Pancreas (tissue), 10 donors: Measurements from ENCODE around the gene WARS2. TPM values are rescaled to one million over a fixed set of nuclear protein-coding genes. Genes with fewer than 3 reads are reported as not detected.

ENCODE experiments used
- ATAC-seq, 4 donors: fragments of 200-7000 bp; cut with Tn5 transposase; one replicate each; pipeline versions ENCODE4 v1.8.0 to v1.9.1; 2020; ENCODE audit warnings: mild to moderate bottlenecking in 4 of 4, moderate library complexity in 4 of 4
- DNase-seq, 6 donors: peaks; one replicate each; pipeline ENCODE4 v3.0.0-alpha.2; 2020
- FAIRE-seq: peaks from 2 replicates; lab custom pipeline; 2012; peaks lifted over from hg19 to GRCh38; lab: Jason Lieb, UNC
- H3K27ac ChIP-seq, 4 donors: fragments of 200-600 bp; sonication (generic); 1 replicate in 3 of 4; 2 replicates in 1 of 4; pipeline versions ENCODE4 v1.5.0 to v1.8.0; 2020
- H3K27me3 ChIP-seq, 4 donors: fragments of 200-600 bp; one replicate each; pipeline ENCODE4 v1.8.0; 2021
- H3K36me3 ChIP-seq, 3 donors: fragments of 200-600 bp; sonication (generic) in 1 of 3; one replicate each; pipeline versions ENCODE4 v1.5.0 to v1.8.0; 2020 to 2021
- H3K4me1 ChIP-seq, 3 donors: fragments of 200-600 bp; one replicate each; pipeline ENCODE4 v1.8.0; 2021
- H3K4me3 ChIP-seq, 4 donors: fragments of 200-600 bp; sonication (generic) in 2 of 4; one replicate each; pipeline versions ENCODE4 v1.5.0 to v1.8.0; 2020 to 2021
- H3K9me3 ChIP-seq, 4 donors: fragments of 200-600 bp; one replicate each; pipeline ENCODE4 v1.8.0; 2021
- WGBS, 2 donors: extraction: QIAGEN DNeasy Blood & Tissue Kit; methylation state at CpG; one replicate each; pipeline ENCODE4 v1.1.7; 2013; 5-methylcytosine and 5-hydroxymethylcytosine counted together
- intact Hi-C, 3 donors: fragments of 100-400 bp; cut with DNase I; formaldehyde crosslinking; loops; one replicate each; pipeline versions ENCODE4 v1.11.1 to v1.14.2; 2022
- polyA plus RNA-seq, 2 donors: library from polyadenylated mRNA; stranded (reverse); fragments of 200-250 nt; gene quantifications; one replicate each; pipeline ENCODE4 v1.2.3, GENCODE V29; 2013
- total RNA-seq, 6 donors: library from RNA; stranded (reverse); fragmentation: NEBNext Ultra II Directional in 4 of 6; extraction: Animal tissue kit (Norgen Biotek cat#: 25700) in 4 of 6; gene quantifications; one replicate each; pipeline versions ENCODE4 v1.2.1 to v1.2.4, GENCODE V29; 2021 to 2023
- TF ChIP-seq, protein P1 (sequence below), 4 donors: fragments of 200-600 bp; sonication (generic) in 3 of 4; IDR thresholded peaks; one replicate each; pipeline versions ENCODE4 v1.5.0 to v1.8.0; 2021; ENCODE audit warnings: antibody characterized with exemption in 4 of 4
- donor health status: healthy with polysubstance abuse.
- donor health status: DM: no; HTN: no; CAD: no; lungs with moderate emphysema.
- donor health status: DM: no; HTN: no; CAD: no.
- donor health status: control.
- donor health status: control.
- donor health status: Bipolar disorder and iron deficiency.
- donor health status: DM: yes; HTN: yes; CAD: no.
- donor health status: DM: no; HTN: no; CAD: no.
- donor health status: DM: no; HTN: no; CAD: no.
- donor health status: DM: yes; HTN: yes; CAD: no.

The WARS2 gene
- total and polyA plus RNA-seq, 8 donors = 3.4 to 14.0 (median 9.4) TPM

DNA sequence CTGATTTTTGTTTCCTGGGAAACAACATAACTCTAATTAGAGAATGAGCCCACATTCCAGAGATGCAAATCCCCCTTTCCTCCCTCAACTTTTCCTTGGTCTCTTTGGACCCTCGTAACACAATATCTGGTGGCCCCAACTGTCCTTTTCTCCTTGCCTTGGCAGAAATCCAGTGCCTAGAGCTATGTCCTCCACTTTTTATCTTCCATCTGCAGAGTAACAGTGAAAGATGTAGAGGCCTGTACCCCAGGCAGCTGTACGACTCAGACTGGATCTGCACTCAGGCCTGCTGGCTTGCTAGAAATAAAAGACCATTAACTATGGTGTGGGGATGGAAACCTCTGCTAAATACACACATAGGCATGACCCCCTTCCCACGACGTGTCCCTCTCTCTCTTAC is 72.0 kb downstream of the WARS2 start:
- FAIRE-seq = no peak
- H3K27me3 ChIP-seq = no peaks in the 10 kb centered on the region
- TF ChIP-seq, protein P1, sequence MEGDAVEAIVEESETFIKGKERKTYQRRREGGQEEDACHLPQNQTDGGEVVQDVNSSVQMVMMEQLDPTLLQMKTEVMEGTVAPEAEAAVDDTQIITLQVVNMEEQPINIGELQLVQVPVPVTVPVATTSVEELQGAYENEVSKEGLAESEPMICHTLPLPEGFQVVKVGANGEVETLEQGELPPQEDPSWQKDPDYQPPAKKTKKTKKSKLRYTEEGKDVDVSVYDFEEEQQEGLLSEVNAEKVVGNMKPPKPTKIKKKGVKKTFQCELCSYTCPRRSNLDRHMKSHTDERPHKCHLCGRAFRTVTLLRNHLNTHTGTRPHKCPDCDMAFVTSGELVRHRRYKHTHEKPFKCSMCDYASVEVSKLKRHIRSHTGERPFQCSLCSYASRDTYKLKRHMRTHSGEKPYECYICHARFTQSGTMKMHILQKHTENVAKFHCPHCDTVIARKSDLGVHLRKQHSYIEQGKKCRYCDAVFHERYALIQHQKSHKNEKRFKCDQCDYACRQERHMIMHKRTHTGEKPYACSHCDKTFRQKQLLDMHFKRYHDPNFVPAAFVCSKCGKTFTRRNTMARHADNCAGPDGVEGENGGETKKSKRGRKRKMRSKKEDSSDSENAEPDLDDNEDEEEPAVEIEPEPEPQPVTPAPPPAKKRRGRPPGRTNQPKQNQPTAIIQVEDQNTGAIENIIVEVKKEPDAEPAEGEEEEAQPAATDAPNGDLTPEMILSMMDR (IDR thresholded peaks at IDR 0.05) = no peak
- WGBS, 2 donors = 87 to 96% methylated on average over 4 of the region's 4 CpGs
- ATAC-seq = no peak
- intact Hi-C loops = no loop called here
- no peak for DNase-seq
- no peak overlapping the region for H3K4me3 ChIP-seq
- no peak overlapping the region for H3K27ac ChIP-seq
- H3K4me1 ChIP-seq = no peaks in the 10 kb centered on the region
- H3K9me3 ChIP-seq = no peaks in the 10 kb centered on the region
- H3K36me3 ChIP-seq = no peaks in the 10 kb centered on the region

DNA sequence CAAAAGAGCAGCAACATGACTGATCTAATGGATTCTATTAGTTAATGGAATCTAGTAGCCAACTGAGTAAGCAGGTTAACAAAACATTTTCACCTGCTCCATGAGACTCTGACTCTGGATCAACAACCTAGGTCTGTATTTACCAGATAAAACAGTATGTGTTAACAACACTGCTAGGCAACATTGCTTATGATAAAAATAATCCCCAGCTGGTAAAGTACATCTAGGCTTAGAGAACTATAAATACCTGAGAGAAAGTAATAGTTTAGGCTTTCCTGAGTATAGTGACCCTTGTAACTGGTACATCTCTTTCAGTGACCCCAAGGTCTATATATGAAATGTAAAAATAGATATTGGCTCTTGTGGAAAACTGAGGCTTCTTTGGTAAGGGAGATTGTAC is 78.8 kb downstream of the WARS2 start:
- intact Hi-C loops = no loop called here
- Histone ChIP-seq H3K4me1 (no peaks in the 10 kb centered on the region), H3K9me3 (no peaks in the 10 kb centered on the region), H3K27ac (no peak overlapping the region), H3K27me3 (no peaks in the 10 kb centered on the region), H3K36me3 (no peaks in the 10 kb centered on the region), H3K4me3 (no peak overlapping the region)
- ATAC-seq = no peak
- TF ChIP-seq, protein P1 (IDR thresholded peaks at IDR 0.05) = no peak
- FAIRE-seq = no peak
- no peak for DNase-seq

DNA sequence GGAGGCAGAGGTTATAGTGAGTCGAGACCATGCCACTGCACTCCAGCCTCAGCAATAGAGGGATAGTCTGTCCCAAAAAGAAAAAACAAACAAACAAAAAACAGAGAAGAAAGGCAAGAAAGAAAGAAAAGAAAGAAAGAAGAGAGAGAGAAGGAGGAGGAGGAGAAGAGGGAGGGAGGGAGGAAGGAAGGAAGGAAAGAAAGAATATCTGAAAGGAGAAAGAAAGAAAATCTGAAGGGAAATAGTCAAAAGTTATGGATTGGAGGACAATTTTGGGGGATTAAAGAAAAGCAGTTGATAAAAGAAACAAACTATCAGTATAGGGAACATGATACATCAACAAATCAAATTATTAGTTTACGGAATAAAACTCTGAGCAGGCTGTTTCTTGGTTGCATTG is 84.9 kb downstream of the WARS2 start:
- ATAC-seq (no peak), DNase-seq (no peak), FAIRE-seq (no peak)
- no peaks in the 10 kb centered on the region for H3K27me3 ChIP-seq
- intact Hi-C loops = no loop called here
- H3K4me1 ChIP-seq = no peaks in the 10 kb centered on the region
- 94 to 99% methylated on average over 2 of the region's 2 CpGs for WGBS, 2 donors
- no peaks in the 10 kb centered on the region for H3K9me3 ChIP-seq
- H3K4me3 ChIP-seq = no peak overlapping the region
- H3K27ac ChIP-seq = no peak overlapping the region
- H3K36me3 ChIP-seq = no peaks in the 10 kb centered on the region
- TF ChIP-seq, protein P1 (IDR thresholded peaks at IDR 0.05) = no peak

DNA sequence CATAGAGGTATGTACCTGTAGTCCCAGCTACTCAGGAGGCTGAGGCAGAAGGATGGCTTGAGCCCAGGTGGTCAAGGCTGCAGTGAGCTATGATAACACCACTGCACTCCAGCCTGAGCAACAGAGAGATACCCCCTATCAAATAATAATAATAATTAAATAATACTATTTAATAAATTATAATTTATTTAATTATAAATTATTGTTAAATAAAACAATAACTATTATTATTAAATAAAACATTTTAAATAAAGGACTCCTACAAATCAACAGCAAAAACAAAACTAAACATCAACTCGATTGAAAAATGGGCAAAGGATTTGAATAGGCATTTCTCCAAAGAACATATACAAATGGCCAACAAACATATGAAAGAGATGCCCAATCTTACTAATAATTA is 86.5 kb downstream of the WARS2 start:
- H3K9me3 ChIP-seq = no peaks in the 10 kb centered on the region
- no peak for ATAC-seq
- no peaks in the 10 kb centered on the region for H3K4me1 ChIP-seq
- no peaks in the 10 kb centered on the region for H3K27me3 ChIP-seq
- WGBS, 2 donors = 92 to 96% methylated on average over 1 of the region's 1 CpG
- TF ChIP-seq, protein P1 (IDR thresholded peaks at IDR 0.05) = no peak
- DNase-seq = no peak
- H3K27ac ChIP-seq = no peak overlapping the region
- intact Hi-C loops = no loop called here
- H3K4me3 ChIP-seq = no peak overlapping the region
- FAIRE-seq = peak; percentile 61
- no peaks in the 10 kb centered on the region for H3K36me3 ChIP-seq

DNA sequence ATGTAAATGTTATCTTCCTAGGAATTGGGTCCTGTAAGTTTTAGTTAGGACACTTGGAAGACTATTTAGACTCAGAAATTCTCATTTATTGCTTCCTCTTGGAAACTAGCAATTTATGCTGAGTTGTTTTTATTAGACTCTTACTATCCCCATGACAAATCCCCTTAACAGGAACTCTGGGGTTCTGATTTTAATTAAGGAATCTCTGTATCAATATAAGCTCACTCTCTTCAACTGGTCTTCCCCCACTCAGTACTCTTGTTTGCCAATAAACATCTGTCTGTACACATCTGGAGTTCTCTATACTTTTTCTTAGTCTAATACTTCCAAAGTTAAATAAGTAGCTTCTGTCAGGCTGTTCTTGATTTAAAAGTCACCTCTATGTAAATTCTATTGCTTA is 88.2 kb downstream of the WARS2 start:
- ATAC-seq (no peak), DNase-seq (no peak), FAIRE-seq (no peak)
- no peak overlapping the region for H3K4me3 ChIP-seq
- H3K4me1 ChIP-seq = no peaks in the 10 kb centered on the region
- no peaks in the 10 kb centered on the region for H3K36me3 ChIP-seq
- intact Hi-C loops = no loop called here
- H3K27me3 ChIP-seq = no peaks in the 10 kb centered on the region
- TF ChIP-seq, protein P1 (IDR thresholded peaks at IDR 0.05) = no peak
- H3K9me3 ChIP-seq = no peaks in the 10 kb centered on the region
- H3K27ac ChIP-seq = no peak overlapping the region
